ENCODE results near the gene MTHFSD.

Gene MTHFSD

GRCh38 chr16:86546638-86547013 is 8.4 kb downstream of the MTHFSD start:
- DNase-seq, result no peak

- DNase-seq, result no peak
Measured at GRCh38 chr16:86545954-86546637, 8.9 kb downstream of the MTHFSD start.

GRCh38 chr16:86545481-86545880 is 9.6 kb downstream of the MTHFSD start:
- no peak for DNase-seq

- no peak for DNase-seq
Measured at GRCh38 chr16:86542756-86543750, 12.0 kb downstream of the MTHFSD start.

- no peak for DNase-seq
Measured at GRCh38 chr16:86541560-86541959, 13.5 kb downstream of the MTHFSD start.

- no peak for DNase-seq
Measured at GRCh38 chr16:86540894-86541293, 14.1 kb downstream of the MTHFSD start.

GRCh38 chr16:86538196-86538780 is 16.7 kb downstream of the MTHFSD start:
- no peak for DNase-seq

- no peak for DNase-seq
Measured at GRCh38 chr16:86537486-86537885, 17.5 kb downstream of the MTHFSD start.

- no peak for DNase-seq
Measured at GRCh38 chr16:86536621-86537020, 18.4 kb downstream of the MTHFSD start.

- DNase-seq, result no peak
Measured at GRCh38 chr16:86534779-86535615, 20.0 kb downstream of the MTHFSD start.

GRCh38 chr16:86533767-86534351 is 21.2 kb downstream of the MTHFSD start:
- no peak for DNase-seq

- DNase-seq, result no peak
Measured at GRCh38 chr16:86533076-86533475, 22.0 kb downstream of the MTHFSD start.

- DNase-seq, result no peak
Measured at GRCh38 chr16:86532526-86532815, 22.6 kb downstream of the MTHFSD start.

GRCh38 chr16:86531641-86532525 is 23.2 kb downstream of the MTHFSD start:
- DNase-seq, result no peak

- DNase-seq, result no peak
Measured at GRCh38 chr16:86531191-86531545, 23.9 kb downstream of the MTHFSD start.

- DNase-seq, result no peak
Measured at GRCh38 chr16:86530251-86531190, 24.5 kb downstream of the MTHFSD start.

GRCh38 chr16:86529160-86529559 is 25.9 kb downstream of the MTHFSD start:
- no peak for DNase-seq

- no peak for DNase-seq
Measured at GRCh38 chr16:86528061-86528929, 26.7 kb downstream of the MTHFSD start.

- DNase-seq, result no peak
Measured at GRCh38 chr16:86527366-86527765, 27.7 kb downstream of the MTHFSD start.
